GM21381 (cell line): ENCODE measurements around the gene KLHL21.
"Not testable (repeated sequence)": the region's sequence is repeated elsewhere in the genome, so short reads cannot be mapped to it uniquely, and the experiment has no call there.

Experiments
- ATAC-seq: cut with Tn5 transposase; IDR thresholded peaks from one replicate; pipeline ENCODE4 v1.9.1; 2021; ENCODE audit warnings: mild to moderate bottlenecking, moderate library complexity; ENCODE audit not compliant: unreplicated experiment

The KLHL21 gene

DNA sequence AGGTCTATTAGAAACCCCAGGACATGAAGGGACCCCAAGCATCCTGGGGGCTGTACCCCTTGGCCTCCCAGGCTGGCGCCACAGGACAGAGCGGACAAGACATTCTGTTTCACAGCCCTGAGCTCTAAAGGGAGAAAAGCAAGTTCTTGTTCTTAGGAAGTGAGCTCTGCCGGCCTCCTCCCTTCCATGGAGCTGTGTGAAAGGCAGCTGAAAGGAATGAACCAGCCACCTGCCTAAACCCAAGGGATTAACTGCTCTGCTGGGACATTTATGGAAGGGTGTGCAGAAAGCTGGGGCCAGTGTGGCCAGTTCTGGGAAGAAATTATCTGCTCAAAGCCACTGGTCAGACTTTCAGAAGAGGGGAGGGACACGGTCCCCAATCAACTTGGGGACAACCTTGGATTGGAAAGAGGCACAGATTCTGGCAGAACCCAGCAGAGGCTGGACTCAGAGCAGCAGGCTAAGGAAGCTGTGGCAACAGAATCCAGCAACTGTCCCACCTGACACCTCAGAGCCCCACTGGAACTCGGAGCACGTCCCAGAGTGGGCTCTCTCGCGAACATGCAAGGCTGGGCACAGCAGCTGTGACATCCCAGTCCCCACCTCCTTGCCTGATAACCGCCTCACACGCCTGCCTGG, 2.1 kb downstream of the KLHL21 start:
- ATAC-seq: no peak

- ATAC-seq: not testable (repeated sequence)
Observed at GRCh38 chr1:6599991-6600390, 2.7 kb downstream of the KLHL21 start.

GRCh38 chr1:6599141-6599975, 3.3 kb downstream of the KLHL21 start:
- ATAC-seq: no peak

DNA sequence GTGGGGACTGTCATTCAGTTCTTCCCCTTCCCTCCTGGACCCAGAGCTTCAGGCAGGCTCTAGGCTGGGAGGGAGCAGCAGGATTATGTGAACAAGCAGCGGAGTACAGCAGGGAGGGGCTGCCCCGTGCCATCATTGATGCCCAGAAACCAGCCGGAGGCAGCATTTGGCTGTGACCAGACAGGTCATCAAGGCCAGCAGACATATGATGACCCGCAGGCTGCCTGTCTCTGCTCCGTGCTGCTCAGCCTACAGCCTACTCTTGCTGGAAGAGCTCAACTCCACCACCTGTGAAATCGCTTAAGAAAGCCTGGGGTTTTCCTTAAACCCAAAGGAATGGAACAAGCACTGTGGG, 4.9 kb downstream of the KLHL21 start:
- no peak for ATAC-seq

GRCh38 chr1:6596886-6597776, 5.5 kb downstream of the KLHL21 start:
- no peak for ATAC-seq

DNA sequence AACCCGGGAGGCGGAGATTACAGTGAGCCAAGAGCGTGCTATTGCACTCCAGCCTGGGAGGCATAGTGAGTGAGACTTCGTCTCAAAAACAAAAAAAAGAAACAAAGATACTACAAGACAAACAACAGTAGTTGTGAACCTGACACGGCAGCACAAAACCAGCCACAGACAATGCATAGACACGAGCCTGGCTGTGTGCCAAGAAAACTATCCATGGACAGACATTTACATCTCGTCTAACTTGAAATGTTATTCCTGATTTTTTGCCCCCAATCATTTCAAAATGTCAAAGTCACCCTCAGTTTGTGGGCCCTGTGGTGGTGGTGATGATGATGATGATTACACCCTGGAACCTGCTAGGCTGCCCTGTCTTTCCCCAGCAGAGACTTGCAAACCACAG, 6.3 kb downstream of the KLHL21 start:
- no peak for ATAC-seq

DNA sequence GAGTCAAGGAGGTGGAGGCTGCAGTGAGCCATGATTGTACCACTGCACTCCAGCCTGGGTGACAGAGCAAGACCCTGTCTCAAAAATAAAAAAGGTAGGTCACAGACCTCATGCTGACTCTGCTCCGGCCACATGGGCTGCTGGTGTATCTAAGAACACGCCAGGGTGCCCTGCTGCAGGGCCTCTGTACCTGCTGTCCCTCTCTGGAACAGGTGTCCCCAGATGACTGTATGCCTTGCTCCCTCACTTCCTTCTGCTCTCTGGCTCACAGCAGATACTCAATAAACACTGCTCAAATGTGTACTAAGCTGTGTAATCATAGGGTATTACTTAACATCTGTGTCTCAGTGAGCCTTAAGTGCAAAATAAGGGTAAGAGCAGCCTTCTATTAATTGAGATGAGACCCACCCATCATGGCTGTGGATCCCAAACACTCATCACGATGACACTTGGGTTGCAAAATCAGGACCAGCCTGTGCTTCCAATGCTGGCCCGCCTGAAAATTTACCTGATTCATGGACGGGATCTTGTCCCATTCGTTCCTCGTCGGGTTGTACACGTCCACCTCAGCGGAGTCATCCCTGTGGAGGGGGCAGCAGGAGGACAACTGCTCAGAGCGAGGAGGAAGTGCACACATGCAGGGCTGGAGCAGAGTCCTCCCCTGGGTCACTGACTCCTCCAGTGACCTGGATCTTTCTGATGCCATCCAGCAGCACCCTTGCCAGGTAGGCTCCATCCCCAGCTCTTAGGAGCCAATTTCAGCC, 7.5 kb downstream of the KLHL21 start:
- ATAC-seq: no peak

GRCh38 chr1:6593810-6594209, 8.9 kb downstream of the KLHL21 start:
- no peak for ATAC-seq

GRCh38 chr1:6592865-6593593, 9.6 kb downstream of the KLHL21 start:
- ATAC-seq: no peak

DNA sequence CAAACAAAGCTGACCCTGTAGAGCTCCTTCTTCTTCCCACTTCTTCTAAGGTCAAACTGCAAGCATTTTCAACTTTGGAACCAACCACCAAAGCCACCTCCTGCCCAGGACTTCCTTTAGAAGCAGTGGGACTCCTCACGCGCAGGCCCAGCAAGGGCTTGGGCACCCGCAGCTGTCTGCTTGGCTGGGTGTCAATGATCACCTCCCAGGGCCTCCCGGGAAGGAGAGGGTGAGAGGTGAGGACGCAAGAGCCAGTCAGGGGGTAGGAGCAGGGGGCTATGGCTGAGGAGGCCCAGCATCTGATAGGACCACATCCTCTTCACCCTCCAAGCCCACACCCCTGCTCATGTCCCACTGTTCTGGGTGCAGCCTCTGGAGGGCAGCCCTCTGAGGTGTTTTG, 10.2 kb downstream of the KLHL21 start:
- ATAC-seq: no peak

DNA sequence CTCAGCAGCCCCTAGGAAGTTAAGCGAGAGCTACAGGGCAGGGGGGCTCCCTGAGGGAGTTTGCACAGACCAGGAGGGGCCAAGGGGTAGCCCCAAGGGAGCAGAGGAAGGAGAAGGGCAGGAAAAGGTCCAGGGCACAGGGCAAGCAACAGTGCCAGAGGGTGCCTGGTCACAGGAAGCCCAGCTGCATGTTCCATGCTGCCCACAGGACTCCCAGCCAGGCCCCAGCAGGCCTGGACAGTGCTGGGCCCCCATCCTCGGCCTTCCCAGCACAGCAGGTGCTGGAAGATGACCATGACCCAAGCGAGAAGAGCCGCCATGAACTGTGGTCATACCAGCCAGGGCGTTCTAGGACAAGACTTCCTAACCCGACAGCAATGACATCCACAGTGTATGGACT, 11.0 kb downstream of the KLHL21 start:
- ATAC-seq: no peak

DNA sequence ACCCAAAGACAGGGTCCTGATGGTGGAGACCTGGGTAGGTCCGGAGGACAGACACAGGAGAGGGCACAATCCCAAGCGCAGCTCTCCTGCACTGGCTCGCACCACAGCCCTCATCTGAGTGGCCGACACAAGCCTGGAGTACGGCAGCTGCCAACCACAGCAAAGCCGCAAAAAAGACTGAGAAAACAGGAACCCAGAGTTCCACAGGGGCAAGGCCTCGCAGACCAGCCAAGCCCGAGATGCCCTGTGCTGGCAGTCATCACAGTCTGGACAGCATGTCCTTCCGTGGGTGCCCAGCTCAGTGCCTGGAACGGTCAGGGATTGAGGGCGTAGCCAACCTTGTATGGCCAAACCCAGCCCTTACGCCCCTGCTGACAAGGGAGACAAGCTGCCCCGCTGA, 11.4 kb downstream of the KLHL21 start:
- no peak for ATAC-seq

GRCh38 chr1:6590046-6590445, 12.6 kb downstream of the KLHL21 start:
- ATAC-seq: no peak

DNA sequence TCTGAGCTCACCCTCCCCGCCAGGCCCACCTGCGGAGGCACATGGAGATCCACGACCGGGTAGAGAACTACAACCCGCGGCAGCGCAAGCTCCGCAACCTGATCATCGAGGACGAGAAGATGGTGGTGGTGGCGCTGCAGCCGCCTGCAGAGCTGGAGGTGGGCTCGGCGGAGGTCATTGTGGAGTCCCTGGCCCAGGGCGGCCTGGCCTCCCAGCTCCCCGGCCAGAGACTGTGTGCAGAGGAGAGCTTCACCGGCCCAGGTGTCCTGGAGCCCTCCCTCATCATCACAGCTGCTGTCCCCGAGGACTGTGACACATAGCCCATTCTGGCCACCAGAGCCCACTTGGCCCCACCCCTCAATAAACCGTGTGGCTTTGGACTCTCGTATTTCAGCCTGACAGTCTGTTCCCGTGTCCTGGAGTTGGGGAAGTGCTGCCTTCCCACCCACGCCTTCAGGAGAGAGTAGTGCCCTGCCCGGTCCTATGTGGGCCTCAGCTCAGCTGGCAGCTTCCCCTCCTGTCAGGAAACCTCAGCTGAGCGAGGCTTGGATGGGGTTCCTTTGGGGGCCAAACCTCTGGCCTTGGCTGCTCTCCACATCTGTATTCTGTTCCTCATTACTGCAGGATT, 13.7 kb downstream of the KLHL21 start:
- ATAC-seq: no peak

DNA sequence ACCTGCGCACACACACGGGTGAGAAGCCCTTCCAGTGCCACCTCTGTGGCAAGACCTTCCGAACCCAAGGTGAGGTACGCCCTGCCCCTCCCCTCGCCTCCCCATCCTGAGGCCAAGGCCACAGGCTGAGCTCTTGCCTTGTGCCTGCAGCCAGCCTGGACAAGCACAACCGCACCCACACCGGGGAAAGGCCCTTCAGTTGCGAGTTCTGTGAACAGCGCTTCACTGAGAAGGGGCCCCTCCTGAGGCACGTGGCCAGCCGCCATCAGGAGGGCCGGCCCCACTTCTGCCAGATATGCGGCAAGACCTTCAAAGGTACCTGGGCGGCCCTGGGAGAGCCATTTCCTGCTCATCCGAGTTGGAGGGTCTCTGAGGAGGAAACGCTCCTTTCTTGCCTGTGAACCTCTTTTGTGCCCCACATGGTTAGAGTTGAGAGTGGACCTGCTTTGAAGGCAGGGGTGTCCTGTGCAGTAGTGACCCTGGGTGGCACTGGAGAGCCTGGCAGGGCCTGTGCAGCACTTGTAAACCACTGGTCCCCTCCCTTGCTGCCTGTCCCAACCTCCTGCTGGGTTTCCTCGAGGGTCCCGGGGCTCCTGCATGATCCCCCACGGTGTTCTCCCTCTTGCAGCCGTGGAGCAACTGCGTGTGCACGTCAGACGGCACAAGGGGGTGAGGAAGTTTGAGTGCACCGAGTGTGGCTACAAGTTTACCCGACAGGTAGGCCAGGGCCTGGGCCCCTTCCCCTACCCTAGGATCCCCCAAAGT, 14.4 kb downstream of the KLHL21 start:
- no peak for ATAC-seq

DNA sequence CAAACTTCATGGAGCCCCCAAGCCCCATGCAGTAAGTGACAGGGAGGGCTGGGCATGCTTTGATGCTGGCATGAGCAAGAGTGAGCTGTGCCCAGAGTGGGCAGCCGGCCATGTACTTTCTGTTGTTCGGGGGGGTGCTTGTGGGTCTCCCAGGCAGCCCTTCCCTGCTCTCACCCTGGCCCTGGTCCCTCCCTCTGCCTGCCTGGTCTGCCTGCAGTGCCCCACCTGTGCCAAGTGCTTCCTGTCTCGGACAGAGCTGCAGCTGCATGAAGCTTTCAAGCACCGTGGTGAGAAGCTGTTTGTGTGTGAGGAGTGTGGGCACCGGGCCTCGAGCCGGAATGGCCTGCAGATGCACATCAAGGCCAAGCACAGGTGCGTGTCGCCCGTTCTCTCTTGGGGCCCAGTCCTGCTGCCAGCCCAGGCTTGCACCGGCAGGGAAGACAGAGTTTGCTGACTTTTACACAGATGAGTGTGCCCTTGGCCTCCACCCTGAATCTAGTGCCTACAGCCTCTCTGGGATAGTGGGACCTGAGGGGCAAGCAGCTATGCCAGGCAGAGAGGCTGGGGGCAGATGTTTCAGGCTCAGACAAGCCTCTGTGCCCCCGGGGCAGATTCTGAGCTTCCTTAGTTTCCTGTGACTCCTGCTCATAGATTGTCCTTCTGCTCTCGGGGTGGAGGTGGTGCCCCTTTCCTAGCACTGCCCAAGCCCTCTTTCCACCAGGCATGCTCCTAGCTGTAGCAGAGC, 15.2 kb downstream of the KLHL21 start:
- ATAC-seq: no peak

DNA sequence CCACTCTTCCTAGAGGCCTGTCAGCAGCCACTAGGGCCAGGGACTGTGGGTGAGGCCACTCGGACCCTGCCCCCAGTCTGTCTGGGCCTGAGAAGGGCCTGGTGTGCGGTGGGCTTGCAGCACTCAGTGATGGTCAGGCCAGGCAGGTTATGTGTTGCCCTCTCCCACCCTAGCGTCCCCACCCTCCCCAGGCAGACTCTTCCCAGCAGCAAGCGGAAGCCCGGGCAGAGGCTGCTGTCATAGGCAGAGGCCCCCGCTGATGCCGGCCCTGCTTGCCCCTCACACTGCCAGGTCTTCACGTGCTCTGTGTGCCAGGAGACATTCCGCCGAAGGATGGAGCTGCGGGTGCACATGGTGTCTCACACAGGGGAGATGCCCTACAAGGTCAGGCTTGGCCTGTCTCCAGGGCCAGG, 16.3 kb downstream of the KLHL21 start:
- no peak for ATAC-seq

- no peak for ATAC-seq
Observed at GRCh38 chr1:6585841-6586240, 16.8 kb downstream of the KLHL21 start.
